NCI-H2107 treated with DMSO at 0.1 percent for 48 hours (cell line): Measurements from ENCODE around the gene PRKCZ.

Source experiments
- DNase-seq: peaks from one replicate; lab custom pipeline; 2025; ENCODE audit not compliant: unreplicated experiment; lab: John Stamatoyannopoulos, UW

Gene PRKCZ

DNA sequence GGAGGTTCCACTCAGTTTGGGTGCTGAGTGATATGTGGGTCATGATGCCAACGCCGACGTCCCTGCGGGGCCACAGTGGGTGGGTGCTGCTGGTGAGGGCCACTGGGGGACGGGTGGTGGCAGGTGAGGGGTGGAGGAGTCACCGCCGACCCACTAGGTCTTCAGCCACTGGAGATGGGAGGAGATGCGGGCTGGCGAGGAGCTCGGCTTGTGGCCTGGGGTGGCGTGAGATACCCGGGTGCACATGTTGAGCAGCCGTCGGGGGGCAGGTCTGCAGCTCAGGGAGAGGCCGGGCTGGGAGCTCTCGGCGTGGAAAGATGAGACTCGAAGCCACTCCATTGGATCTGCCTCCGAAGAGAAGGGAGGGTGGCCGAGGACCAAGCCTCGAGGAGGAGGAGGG lies 103.8 kb downstream of the PRKCZ start:
- DNase-seq = no peak

DNA sequence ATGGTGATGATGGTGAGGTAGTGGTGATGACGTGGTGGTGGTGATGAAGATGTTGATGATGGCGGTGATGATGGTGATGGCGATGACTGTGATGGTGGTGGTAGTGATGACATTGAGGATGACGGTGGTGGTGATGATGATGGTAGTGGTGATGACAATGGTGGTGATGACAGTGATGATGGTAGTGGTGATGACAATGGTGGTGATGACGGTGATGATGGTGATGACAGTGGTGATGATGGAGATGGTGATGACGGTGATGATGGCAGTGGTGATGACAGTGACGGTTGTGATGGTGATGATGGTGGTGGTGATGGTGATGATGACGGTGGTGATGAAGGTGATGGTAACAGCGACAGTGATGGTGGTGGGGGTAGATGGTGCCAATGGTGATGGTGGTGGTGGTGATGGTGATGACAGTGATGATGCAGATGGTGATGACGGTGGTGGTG lies 105.0 kb downstream of the PRKCZ start:
- no peak for DNase-seq

GRCh38 chr1:2155788-2156187 lies 105.6 kb downstream of the PRKCZ start:
- DNase-seq = no peak

- DNase-seq = no peak
Measured at GRCh38 chr1:2156866-2157265, 106.7 kb downstream of the PRKCZ start.

DNA sequence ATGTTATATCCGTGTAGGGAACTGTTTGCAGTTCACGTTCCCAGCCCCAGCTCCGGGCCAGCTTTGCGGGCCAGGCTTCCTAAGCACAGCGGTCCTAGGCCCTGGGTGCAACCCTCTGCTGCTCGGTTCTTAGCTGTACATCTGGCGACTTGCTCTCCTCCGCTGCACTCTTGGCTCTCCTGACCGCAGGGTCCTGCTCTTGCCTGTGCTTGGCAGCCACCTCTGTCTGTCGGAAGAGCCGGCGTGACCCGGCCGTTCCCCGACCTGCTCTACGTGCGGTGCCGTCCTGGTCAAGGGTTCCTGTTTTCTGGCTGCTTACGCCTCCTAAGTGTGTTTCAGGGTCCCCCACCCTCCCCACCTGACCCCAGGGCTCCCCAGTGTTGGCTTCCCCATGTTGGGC lies 107.6 kb downstream of the PRKCZ start:
- no peak for DNase-seq

- no peak for DNase-seq
Measured at GRCh38 chr1:2158272-2158671, 108.1 kb downstream of the PRKCZ start.

GRCh38 chr1:2159124-2159523 lies 108.9 kb downstream of the PRKCZ start:
- no peak for DNase-seq

DNA sequence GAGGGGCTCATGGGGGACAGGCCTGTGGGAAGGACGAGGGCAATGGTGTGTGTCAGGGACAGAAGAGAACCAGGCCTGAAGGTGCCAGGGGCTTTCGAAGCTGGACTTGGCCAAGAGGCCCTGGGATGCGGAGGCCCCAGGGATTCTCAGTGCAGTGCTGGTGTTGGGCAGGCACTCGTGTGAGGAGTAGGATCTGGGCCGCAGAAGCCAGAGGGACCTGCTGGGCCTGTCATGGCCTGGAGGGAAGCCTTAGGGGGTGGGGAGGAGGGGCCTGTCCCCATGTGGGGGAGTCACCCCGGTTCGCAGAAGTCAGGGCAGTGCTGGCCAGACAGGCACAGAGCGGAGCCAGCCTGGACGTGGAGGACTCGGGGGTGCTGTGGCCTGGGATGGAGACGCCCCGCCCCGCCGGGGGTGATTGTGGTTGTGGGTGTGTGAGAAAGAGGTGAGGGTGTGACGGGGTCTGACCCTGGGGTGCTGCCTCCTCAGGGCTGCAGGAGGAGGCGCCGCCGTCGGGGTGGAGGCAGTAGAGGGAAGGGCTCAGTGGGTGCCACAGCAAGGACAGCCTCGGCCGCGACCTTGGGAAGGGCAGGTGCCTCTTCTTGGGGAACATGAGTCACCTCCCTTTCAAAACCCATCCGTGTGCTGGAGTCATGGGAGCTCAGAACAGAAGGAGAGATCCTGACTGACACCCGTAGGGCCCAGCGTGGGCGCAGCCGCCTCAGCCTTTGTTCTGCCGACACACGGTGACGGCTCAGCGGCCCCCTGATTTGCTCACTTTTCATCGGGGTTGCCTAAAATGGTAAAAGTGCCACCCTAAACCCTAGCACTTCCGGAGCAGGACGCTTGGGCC lies 110.5 kb downstream of the PRKCZ start:
- no peak for DNase-seq

- no peak for DNase-seq
Measured at GRCh38 chr1:2163205-2163604, 113.0 kb downstream of the PRKCZ start.

GRCh38 chr1:2165646-2166045 lies 115.4 kb downstream of the PRKCZ start:
- no peak for DNase-seq

- no peak for DNase-seq
Measured at GRCh38 chr1:2166254-2166653, 116.0 kb downstream of the PRKCZ start.

GRCh38 chr1:2166695-2167094 lies 116.5 kb downstream of the PRKCZ start:
- DNase-seq = no peak

DNA sequence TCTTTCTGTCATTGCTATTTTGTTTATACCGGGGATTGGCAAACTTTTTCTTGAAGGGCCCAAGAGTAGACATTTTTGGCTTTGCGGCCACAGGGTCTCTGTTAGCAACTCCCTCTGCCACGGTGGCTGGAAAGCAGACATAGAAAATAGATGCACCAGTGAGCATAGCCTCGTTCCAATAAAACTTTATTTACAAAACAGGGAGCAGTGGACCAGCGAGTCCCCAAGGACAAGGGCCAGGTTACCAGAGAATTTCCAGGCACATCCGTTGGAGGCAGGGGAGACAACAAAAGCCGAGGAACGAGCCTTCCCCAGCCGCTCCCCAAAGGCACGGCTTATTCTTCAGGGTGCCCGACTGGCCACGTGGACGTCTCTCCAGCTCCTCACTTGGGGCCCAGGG lies 117.9 kb downstream of the PRKCZ start:
- no peak for DNase-seq

DNA sequence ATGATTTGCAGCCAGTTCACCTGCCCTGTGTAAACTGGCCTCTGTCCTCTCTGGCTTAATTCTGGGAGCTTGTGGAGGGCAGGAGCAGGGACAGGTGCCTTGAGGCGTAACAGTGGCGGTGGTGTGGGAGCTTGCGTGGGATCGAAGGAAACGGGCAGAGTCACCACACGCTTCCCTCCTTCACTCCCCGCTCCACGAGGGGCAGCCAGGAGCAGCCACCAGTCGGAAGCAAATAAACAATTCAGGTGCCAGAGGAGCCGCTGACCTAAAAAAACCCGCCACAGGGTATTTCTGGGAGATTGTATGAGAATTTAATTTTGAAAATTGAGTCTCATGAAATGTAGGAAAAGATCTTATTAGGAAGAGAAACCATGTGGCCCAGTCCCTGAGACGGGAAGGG lies 118.3 kb downstream of the PRKCZ start:
- no peak for DNase-seq

- no peak for DNase-seq
Measured at GRCh38 chr1:2169200-2169836, 119.1 kb downstream of the PRKCZ start.

GRCh38 chr1:2170211-2170610 lies 120.0 kb downstream of the PRKCZ start:
- DNase-seq = no peak

DNA sequence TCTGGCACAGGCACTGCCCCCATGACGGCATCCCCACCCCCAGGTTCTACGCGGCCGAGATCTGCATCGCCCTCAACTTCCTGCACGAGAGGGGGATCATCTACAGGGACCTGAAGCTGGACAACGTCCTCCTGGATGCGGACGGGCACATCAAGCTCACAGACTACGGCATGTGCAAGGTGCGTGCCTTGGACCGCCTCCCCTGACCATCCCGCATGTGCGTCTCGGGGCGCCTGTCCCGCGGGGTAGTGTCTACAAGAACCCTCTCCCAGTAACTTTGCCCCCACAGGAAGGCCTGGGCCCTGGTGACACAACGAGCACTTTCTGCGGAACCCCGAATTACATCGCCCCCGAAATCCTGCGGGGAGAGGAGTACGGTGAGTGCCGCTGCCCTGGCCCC lies 121.8 kb downstream of the PRKCZ start:
- no peak for DNase-seq

DNA sequence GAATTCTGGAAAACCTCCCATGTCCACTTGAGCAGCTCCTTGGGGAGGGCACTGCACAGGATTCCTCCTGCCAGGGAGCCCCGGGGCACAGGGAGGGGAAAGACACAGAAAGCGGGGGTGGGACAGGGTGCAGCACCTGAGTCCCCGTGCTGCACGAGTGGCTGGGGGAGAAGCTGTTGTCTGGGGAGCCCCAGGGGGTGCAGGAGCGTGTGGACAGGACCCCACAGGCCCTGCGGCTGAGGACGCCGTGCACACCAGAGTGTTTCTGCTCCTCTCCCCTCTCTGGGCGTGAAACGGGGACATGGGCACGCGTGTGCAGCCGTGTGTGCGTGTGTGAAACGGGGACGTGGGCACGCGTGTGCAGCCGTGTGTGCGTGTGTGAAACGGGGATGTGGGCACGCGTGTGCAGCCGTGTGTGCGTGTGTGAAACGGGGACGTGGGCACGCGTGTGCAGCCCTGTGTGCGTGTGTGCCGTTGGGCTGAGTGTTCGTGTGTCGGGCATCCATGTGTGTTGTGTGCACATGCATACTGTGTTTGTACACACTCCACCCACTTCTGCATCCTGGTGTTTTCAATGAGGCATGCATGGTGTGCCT lies 122.4 kb downstream of the PRKCZ start:
- DNase-seq = no peak

GRCh38 chr1:2173546-2174347 lies 123.5 kb downstream of the PRKCZ start:
- DNase-seq = no peak

DNA sequence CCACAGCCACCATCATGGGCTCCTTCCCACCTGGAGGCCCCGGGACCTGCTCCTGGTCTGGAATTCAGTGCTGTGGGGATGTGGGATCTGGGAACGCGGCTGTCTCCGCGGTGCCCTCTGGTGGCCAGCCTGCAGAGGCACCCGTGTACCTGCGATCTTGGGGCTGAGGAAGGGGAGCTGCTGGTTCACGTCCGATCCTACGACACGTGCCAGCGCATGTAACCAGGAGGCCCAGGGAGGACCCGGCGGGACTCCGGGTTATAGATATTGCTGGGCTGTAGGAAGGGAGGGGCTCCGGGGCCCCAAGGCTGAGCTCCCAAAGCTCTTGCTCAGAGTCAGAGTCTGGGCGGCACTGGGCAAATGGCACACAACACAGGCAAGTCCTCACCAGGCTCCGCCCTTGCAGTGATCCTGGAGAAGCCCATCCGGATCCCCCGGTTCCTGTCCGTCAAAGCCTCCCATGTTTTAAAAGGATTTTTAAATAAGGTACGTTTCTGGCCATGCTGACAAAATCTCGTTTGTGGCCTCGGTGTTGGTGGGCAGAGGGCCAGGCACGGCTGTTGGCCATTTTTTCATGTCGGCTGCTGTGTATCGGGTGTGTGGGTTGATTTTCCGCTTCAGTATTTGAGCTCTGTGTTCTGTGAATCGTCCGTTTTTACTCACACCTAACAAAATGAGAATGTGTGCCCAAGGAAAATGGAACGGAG lies 124.3 kb downstream of the PRKCZ start:
- DNase-seq = no peak

- DNase-seq = no peak
Measured at GRCh38 chr1:2175055-2175414, 124.8 kb downstream of the PRKCZ start.
